ENCODE results near the gene PRSS36. TPM values are rescaled to one million over a fixed set of nuclear protein-coding genes. Genes with fewer than 3 reads are reported as not detected.
"Not testable (repeated sequence)": the region's sequence is repeated elsewhere in the genome, so short reads cannot be mapped to it uniquely, and the experiment has no call there.

The PRSS36 gene
- total and polyA plus RNA-seq, 4 donors: 1.4 to 10.5 (median 6.6) TPM

DNA sequence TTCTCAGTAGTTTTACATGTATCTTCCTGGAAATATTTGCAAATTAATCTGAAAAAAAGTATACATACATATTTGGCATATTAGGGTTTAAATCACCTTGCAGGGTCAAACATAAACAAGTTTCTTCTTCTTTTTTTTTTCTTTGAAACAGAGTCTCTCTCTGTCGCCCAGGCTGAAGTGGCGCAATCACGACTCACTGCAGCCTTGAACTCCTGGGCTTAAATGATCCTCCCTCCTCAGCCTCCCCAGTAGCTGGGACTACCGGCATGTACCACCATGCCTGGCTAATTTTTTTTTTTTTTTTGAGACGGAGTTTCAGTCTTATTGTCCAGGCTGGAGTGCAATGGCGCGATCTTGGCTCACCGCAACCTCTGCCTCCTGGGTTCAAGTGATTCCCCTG lies 17.4 kb upstream of the PRSS36 start:
- H3K36me3 ChIP-seq (ENCODE audit: control insufficient read depth, insufficient read depth, low read length): no peaks in the 10 kb centered on the region
- H3K27ac ChIP-seq (ENCODE audit: low read depth, low read length): no peak overlapping the region
- no peaks in the 10 kb centered on the region for H3K27me3 ChIP-seq (ENCODE audit: control insufficient read depth, insufficient read depth, low read length)
- DNase-seq (ENCODE audit: low read depth in 4 of 6, low spot score in 6 of 6): no peak
- no peaks in the 10 kb centered on the region for H3K9me3 ChIP-seq (ENCODE audit: control insufficient read depth, insufficient read depth, low read length)
- no peak overlapping the region for H3K4me3 ChIP-seq (ENCODE audit: low read depth, low read length)
- WGBS (ENCODE audit: insufficient coverage): 97% methylated on average over 6 of the region's 8 CpGs
- no peaks in the 10 kb centered on the region for H3K4me1 ChIP-seq (ENCODE audit: control insufficient read depth, insufficient read depth, low read length)

DNA sequence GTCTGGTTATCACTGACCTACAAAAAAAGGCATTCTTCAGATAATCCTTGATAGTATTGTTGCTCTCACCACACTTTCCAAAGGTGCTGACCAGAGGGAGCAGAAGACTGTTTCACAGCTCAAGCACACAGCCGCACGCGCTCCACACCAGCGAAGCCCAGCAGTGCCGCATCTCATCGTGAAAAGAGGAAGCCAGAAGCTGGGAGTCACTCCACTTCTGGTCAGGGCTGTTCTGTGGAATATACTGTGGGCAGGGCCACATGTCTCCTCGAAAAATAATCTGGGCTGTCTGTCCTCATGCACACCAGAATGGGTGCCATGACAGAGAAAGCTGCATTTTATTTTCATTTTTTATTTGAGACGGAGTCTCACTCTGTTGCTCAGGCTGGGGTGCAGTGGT lies 7.3 kb upstream of the PRSS36 start:
- WGBS (ENCODE audit: insufficient coverage): 54% methylated on average over 7 of the region's 8 CpGs
- no peaks in the 10 kb centered on the region for H3K9me3 ChIP-seq (ENCODE audit: control insufficient read depth, insufficient read depth, low read length)
- H3K4me1 ChIP-seq (ENCODE audit: control insufficient read depth, insufficient read depth, low read length): no peaks in the 10 kb centered on the region
- H3K4me3 ChIP-seq (ENCODE audit: low read depth, low read length): no peak overlapping the region
- H3K27me3 ChIP-seq (ENCODE audit: control insufficient read depth, insufficient read depth, low read length): no peaks in the 10 kb centered on the region
- no peak overlapping the region for H3K27ac ChIP-seq (ENCODE audit: low read depth, low read length)
- no peaks in the 10 kb centered on the region for H3K36me3 ChIP-seq (ENCODE audit: control insufficient read depth, insufficient read depth, low read length)
- no peak for DNase-seq (ENCODE audit: low read depth in 4 of 6, low spot score in 6 of 6)

DNA sequence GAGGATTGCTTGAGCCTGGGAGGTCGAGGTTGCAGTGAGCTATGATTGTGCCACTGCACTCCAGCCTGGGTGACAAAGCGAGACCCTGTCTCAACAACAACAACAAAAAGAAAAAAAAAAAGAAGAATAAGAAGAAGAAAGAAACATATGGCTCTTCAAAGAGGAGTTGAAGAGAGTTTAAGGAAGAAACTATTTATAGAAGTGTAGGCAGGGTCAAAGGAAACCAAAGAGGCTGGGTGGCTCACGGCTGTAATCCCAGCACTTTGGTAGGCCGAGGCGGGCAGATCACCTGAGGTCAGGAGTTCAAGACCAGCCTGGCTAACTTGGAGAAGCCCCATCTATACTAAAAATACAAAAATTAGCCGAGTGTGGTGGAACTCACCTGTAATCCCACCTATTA lies 1.1 kb upstream of the PRSS36 start:
- not testable (repeated sequence) for H3K27ac ChIP-seq (ENCODE audit: low read depth, low read length); H3K9me3 ChIP-seq (ENCODE audit: control insufficient read depth, insufficient read depth, low read length); H3K4me1 ChIP-seq (ENCODE audit: control insufficient read depth, insufficient read depth, low read length); H3K36me3 ChIP-seq (ENCODE audit: control insufficient read depth, insufficient read depth, low read length); H3K4me3 ChIP-seq (ENCODE audit: low read depth, low read length); DNase-seq (ENCODE audit: low read depth in 4 of 6, low spot score in 6 of 6)
- peaks cover 27% of the 10 kb centered on the region for H3K27me3 ChIP-seq (ENCODE audit: control insufficient read depth, insufficient read depth, low read length)
- no CpG with 5 or more reads among the region's 6 CpGs for WGBS (ENCODE audit: insufficient coverage)

DNA sequence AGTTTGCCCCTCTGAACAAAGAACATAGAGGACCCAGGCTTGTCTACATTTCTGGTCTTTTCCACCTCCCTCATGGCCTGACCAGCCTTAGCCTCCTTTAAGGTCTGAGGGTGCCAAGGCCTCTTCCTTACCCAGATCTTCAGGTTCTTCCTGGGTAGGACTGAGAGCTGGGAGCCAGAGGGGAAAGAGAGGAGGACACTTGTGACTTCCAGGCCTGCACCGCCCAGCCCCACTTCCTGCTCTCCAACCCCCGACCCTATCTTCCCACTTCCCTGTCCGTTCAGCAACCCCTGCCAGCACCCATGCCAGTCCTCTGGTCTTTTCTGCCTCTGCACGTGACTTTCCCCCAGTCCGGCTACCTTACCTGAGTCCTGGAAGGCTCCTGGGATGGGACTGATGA lies 534 bp downstream of the PRSS36 start:
- no peaks in the 10 kb centered on the region for H3K4me1 ChIP-seq (ENCODE audit: control insufficient read depth, insufficient read depth, low read length)
- H3K9me3 ChIP-seq (ENCODE audit: control insufficient read depth, insufficient read depth, low read length): no peaks in the 10 kb centered on the region
- WGBS (ENCODE audit: insufficient coverage): 90% methylated on average over 2 of the region's 5 CpGs
- peaks cover 32% of the 10 kb centered on the region for H3K27me3 ChIP-seq (ENCODE audit: control insufficient read depth, insufficient read depth, low read length)
- H3K36me3 ChIP-seq (ENCODE audit: control insufficient read depth, insufficient read depth, low read length): no peaks in the 10 kb centered on the region
- no peak overlapping the region for H3K4me3 ChIP-seq (ENCODE audit: low read depth, low read length)
- no peak for DNase-seq (ENCODE audit: low read depth in 4 of 6, low spot score in 6 of 6)
- no peak overlapping the region for H3K27ac ChIP-seq (ENCODE audit: low read depth, low read length)

DNA sequence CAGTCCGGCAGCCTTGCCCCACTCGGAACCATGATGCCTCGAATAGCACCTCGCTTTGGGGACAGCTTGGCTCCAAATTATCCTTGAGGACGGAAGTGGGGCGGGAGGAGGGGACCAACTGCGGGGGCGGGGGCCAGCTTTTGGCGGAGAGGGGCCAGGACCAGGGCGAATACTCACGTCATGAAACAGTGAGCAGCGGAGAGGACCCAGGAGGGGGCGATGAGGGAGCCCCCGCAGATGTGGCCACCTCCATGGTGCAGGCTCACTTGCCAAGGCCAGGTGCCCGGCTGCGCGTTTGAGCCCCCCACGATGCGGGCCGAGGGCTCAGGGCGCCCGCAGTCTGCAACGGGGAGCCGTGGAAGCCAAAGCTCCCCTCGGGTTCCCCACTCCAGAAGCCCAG lies 970 bp downstream of the PRSS36 start:
- WGBS (ENCODE audit: insufficient coverage): 71% methylated on average over 25 of the region's 25 CpGs
- H3K4me1 ChIP-seq (ENCODE audit: control insufficient read depth, insufficient read depth, low read length): no peaks in the 10 kb centered on the region
- H3K4me3 ChIP-seq (ENCODE audit: low read depth, low read length): no peak overlapping the region
- peaks cover 32% of the 10 kb centered on the region for H3K27me3 ChIP-seq (ENCODE audit: control insufficient read depth, insufficient read depth, low read length)
- H3K36me3 ChIP-seq (ENCODE audit: control insufficient read depth, insufficient read depth, low read length): no peaks in the 10 kb centered on the region
- H3K27ac ChIP-seq (ENCODE audit: low read depth, low read length): no peak overlapping the region
- no peaks in the 10 kb centered on the region for H3K9me3 ChIP-seq (ENCODE audit: control insufficient read depth, insufficient read depth, low read length)
- DNase-seq (ENCODE audit: low read depth in 4 of 6, low spot score in 6 of 6): no peak

DNA sequence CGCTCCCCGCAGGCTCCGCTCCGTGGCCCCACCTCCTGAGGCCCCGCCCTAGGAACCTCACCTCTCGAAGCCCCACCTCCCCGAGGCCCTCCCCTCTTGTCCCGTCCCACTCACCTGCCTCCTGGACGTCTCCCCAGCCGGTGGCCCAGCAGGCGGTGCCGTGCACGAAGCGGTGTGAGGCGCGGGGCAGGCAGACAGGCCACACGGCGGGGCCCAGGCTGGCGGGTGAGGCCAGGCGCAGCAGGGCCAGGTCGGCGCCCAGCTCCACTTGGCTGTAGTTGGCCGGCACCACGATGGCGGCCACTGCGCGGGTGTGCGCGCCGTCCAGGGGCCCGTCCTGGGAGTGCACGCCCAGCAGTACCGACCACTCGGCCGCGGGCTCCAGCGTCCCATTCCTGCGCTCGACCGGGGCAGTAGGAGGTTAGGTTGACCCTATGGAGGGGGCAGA lies 1.6 kb downstream of the PRSS36 start:
- whole genome bisulfite sequencing (ENCODE audit: insufficient coverage): 8% methylated on average over 40 of the region's 40 CpGs
- H3K27ac ChIP-seq (ENCODE audit: low read depth, low read length): no peak overlapping the region
- peaks cover under 1% of the 10 kb centered on the region for H3K4me1 ChIP-seq (ENCODE audit: control insufficient read depth, insufficient read depth, low read length)
- no peaks in the 10 kb centered on the region for H3K36me3 ChIP-seq (ENCODE audit: control insufficient read depth, insufficient read depth, low read length)
- H3K4me3 ChIP-seq (ENCODE audit: low read depth, low read length): no peak overlapping the region
- no peak for DNase-seq (ENCODE audit: low read depth in 4 of 6, low spot score in 6 of 6)
- H3K9me3 ChIP-seq (ENCODE audit: control insufficient read depth, insufficient read depth, low read length): no peaks in the 10 kb centered on the region
- H3K27me3 ChIP-seq (ENCODE audit: control insufficient read depth, insufficient read depth, low read length): peaks cover 32% of the 10 kb centered on the region

DNA sequence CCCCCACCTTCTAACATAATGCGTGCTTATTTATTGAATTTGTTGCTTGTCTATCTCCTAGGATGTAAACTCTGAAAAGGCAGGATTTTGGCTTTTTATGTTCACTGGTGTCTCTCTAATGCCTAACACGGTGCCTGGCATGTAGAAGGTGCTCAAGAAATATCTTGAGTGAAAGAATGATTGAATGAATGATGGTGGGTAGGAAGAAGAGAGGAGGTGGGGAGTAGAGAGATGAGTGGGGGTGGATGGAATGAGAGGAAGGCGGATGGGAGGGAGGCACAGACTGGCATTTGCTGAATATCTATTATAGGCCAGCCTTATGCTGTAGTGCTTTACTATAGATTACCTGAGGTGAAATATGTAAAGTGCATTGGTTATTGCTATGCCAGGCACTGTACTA lies 2.3 kb downstream of the PRSS36 start:
- no peaks in the 10 kb centered on the region for H3K36me3 ChIP-seq (ENCODE audit: control insufficient read depth, insufficient read depth, low read length)
- peaks cover 32% of the 10 kb centered on the region for H3K27me3 ChIP-seq (ENCODE audit: control insufficient read depth, insufficient read depth, low read length)
- H3K27ac ChIP-seq (ENCODE audit: low read depth, low read length): no peak overlapping the region
- no peaks in the 10 kb centered on the region for H3K9me3 ChIP-seq (ENCODE audit: control insufficient read depth, insufficient read depth, low read length)
- 94% methylated on average over 1 of the region's 3 CpGs for WGBS (ENCODE audit: insufficient coverage)
- H3K4me3 ChIP-seq (ENCODE audit: low read depth, low read length): no peak overlapping the region
- DNase-seq (ENCODE audit: low read depth in 4 of 6, low spot score in 6 of 6): no peak
- peaks cover 6% of the 10 kb centered on the region for H3K4me1 ChIP-seq (ENCODE audit: control insufficient read depth, insufficient read depth, low read length)

DNA sequence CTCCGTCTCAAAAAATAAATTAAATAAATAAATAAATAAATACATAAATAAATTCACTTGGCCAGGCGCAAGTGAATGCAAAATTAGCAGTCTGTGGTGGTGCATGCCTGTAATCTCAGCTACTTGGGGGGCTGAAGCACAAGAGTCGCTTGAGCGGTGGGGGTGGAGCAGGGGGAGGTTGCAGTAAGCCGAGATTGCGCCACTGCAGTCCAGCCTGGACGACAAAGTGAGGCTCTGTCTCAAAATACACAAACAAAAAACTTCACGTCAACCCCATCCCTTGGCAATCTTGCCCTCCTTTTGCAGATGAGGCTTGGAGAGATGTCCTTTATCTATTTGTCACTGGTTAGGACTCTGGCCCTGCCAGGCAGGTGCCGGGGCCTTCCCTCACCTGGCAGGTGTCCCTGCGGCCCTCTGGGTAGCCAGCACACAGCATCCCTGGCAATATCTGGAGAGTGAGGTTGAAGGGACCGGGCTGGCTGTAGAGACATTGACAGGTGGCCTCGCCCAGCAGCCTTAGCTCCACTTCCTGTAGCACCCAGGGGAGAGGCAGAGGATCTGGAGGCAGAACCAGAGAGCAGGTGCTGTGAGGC lies 4.4 kb downstream of the PRSS36 start:
- peaks cover 17% of the 10 kb centered on the region for H3K4me1 ChIP-seq (ENCODE audit: control insufficient read depth, insufficient read depth, low read length)
- H3K27me3 ChIP-seq (ENCODE audit: control insufficient read depth, insufficient read depth, low read length): peaks cover 32% of the 10 kb centered on the region
- no peaks in the 10 kb centered on the region for H3K9me3 ChIP-seq (ENCODE audit: control insufficient read depth, insufficient read depth, low read length)
- H3K36me3 ChIP-seq (ENCODE audit: control insufficient read depth, insufficient read depth, low read length): no peaks in the 10 kb centered on the region
- no peak overlapping the region for H3K4me3 ChIP-seq (ENCODE audit: low read depth, low read length)
- WGBS (ENCODE audit: insufficient coverage): 68% methylated on average over 7 of the region's 12 CpGs
- DNase-seq (ENCODE audit: low read depth in 4 of 6, low spot score in 6 of 6): no peak
- H3K27ac ChIP-seq (ENCODE audit: low read depth, low read length): no peak overlapping the region

DNA sequence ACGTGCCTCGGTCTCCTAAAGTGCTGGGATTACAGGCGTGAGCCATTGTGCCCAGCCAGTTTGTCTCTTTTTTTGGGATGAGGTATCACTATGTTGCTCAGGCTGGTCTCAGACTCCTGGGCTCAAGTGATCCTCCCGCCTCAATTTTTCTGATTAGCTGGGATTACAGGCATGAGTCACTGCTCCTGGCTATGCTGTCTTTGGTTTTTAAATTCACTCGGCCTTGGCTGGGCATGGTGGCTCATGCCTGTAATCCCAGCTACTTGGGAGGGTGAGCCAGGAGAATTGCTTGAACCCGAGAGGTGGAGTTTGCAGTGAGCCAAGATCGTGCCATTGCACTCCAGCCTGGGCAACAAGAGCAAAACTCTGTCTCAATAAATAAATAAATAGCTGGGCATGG lies 5.4 kb downstream of the PRSS36 start:
- H3K27me3 ChIP-seq (ENCODE audit: control insufficient read depth, insufficient read depth, low read length): peaks cover 29% of the 10 kb centered on the region
- 100% methylated on average over 5 of the region's 7 CpGs for whole genome bisulfite sequencing (ENCODE audit: insufficient coverage)
- not testable (repeated sequence) for H3K36me3 ChIP-seq (ENCODE audit: control insufficient read depth, insufficient read depth, low read length); DNase-seq (ENCODE audit: low read depth in 4 of 6, low spot score in 6 of 6); H3K27ac ChIP-seq (ENCODE audit: low read depth, low read length); H3K4me3 ChIP-seq (ENCODE audit: low read depth, low read length); H3K9me3 ChIP-seq (ENCODE audit: control insufficient read depth, insufficient read depth, low read length)
- peaks cover 17% of the 10 kb centered on the region for H3K4me1 ChIP-seq (ENCODE audit: control insufficient read depth, insufficient read depth, low read length)

DNA sequence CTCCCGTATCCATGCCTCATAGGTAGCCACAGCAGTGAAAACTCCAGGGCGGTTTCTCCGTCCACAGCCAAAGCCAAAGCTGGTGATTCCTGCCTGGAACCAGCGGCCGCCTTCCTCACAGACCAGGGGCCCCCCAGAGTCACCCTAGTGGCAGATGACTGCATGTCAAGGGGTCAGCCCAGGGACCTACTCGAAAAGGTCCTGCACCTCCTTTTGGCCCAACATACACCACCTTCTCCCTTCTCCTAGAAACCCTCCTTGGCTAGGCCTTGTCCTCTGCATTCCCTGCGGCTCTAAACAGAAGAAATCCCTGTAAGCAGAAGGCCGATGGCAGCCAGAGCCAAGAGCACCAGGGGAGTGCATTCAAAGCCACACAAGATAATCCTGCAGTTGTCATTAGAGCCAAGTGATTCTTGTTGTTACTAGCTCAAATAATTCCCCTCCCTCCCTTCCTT lies 6.1 kb downstream of the PRSS36 start:
- no peak overlapping the region for H3K4me3 ChIP-seq (ENCODE audit: low read depth, low read length)
- H3K36me3 ChIP-seq (ENCODE audit: control insufficient read depth, insufficient read depth, low read length): peaks cover 6% of the 10 kb centered on the region
- DNase-seq (ENCODE audit: low read depth in 4 of 6, low spot score in 6 of 6): no peak
- peaks cover 17% of the 10 kb centered on the region for H3K4me1 ChIP-seq (ENCODE audit: control insufficient read depth, insufficient read depth, low read length)
- 91% methylated on average over 7 of the region's 8 CpGs for WGBS (ENCODE audit: insufficient coverage)
- no peaks in the 10 kb centered on the region for H3K9me3 ChIP-seq (ENCODE audit: control insufficient read depth, insufficient read depth, low read length)
- H3K27me3 ChIP-seq (ENCODE audit: control insufficient read depth, insufficient read depth, low read length): peaks cover 22% of the 10 kb centered on the region
- H3K27ac ChIP-seq (ENCODE audit: low read depth, low read length): no peak overlapping the region

All from spinal cord (tissue), 10 donors.